ENCODE measurements around the gene CCDC30.

CCDC30 gene

GRCh38 chr1:42660907-42661500, 197.9 kb downstream of the CCDC30 start:
- in situ Hi-C loops (cut with HindIII; ENCODE audit: low pct_ligation_motif_present, low sequenced_read_pairs) = no loop called here
- Histone ChIP-seq H3K4me3 (ENCODE audit: low read depth, low read length) (no peak overlapping the region), H3K27ac (no peak overlapping the region), H3K36me3 (replicated peaks) (peaks cover 22% of the 10 kb centered on the region), H3K27me3 (replicated peaks) (no peaks in the 10 kb centered on the region)
- no peak for TF ChIP-seq CTCF (IDR thresholded peaks at IDR 0.05; ENCODE audit: low read depth, low read length, missing control alignments)
- DNase-seq = no peak

GRCh38 chr1:42669936-42670335, 206.8 kb downstream of the CCDC30 start:
- Histone ChIP-seq H3K4me3 (ENCODE audit: low read depth, low read length) (no peak overlapping the region), H3K27ac (no peak overlapping the region), H3K27me3 (replicated peaks) (no peaks in the 10 kb centered on the region), H3K36me3 (replicated peaks) (peaks cover 22% of the 10 kb centered on the region)
- DNase-seq = no peak
- no peak for TF ChIP-seq CTCF (IDR thresholded peaks at IDR 0.05; ENCODE audit: low read depth, low read length, missing control alignments)
- in situ Hi-C loops (cut with HindIII; ENCODE audit: low pct_ligation_motif_present, low sequenced_read_pairs) = no loop called here

- Histone ChIP-seq H3K27ac (no peak overlapping the region), H3K36me3 (replicated peaks) (peaks cover 17% of the 10 kb centered on the region), H3K27me3 (replicated peaks) (no peaks in the 10 kb centered on the region), H3K4me3 (ENCODE audit: low read depth, low read length) (no peak overlapping the region)
- no peak for DNase-seq
- no peak for TF ChIP-seq CTCF (IDR thresholded peaks at IDR 0.05; ENCODE audit: low read depth, low read length, missing control alignments)
- in situ Hi-C loops (cut with HindIII; ENCODE audit: low pct_ligation_motif_present, low sequenced_read_pairs) = no loop called here
These were observed 207.3 kb downstream of the CCDC30 start for GRCh38 chr1:42670425-42670824.

GRCh38 chr1:42674214-42674613, 211.1 kb downstream of the CCDC30 start:
- Histone ChIP-seq H3K36me3 (replicated peaks) (no peaks in the 10 kb centered on the region), H3K27ac (no peak overlapping the region), H3K27me3 (replicated peaks) (no peaks in the 10 kb centered on the region), H3K4me3 (ENCODE audit: low read depth, low read length) (no peak overlapping the region)
- DNase-seq = no peak
- in situ Hi-C loops (cut with HindIII; ENCODE audit: low pct_ligation_motif_present, low sequenced_read_pairs) = no loop called here
- TF ChIP-seq CTCF (IDR thresholded peaks at IDR 0.05; ENCODE audit: low read depth, low read length, missing control alignments) = no peak

- no peak for DNase-seq
- in situ Hi-C loops (cut with HindIII; ENCODE audit: low pct_ligation_motif_present, low sequenced_read_pairs) = no loop called here
- H3K27ac ChIP-seq = no peak overlapping the region
- no peaks in the 10 kb centered on the region for H3K36me3 ChIP-seq (replicated peaks)
- no peak for TF ChIP-seq CTCF (IDR thresholded peaks at IDR 0.05; ENCODE audit: low read depth, low read length, missing control alignments)
- H3K4me3 ChIP-seq (ENCODE audit: low read depth, low read length) = no peak overlapping the region
- no peaks in the 10 kb centered on the region for H3K27me3 ChIP-seq (replicated peaks)
These were observed 211.6 kb downstream of the CCDC30 start for GRCh38 chr1:42674682-42675081.

- Histone ChIP-seq H3K27me3 (replicated peaks) (no peaks in the 10 kb centered on the region), H3K4me3 (ENCODE audit: low read depth, low read length) (no peak overlapping the region), H3K27ac (no peak overlapping the region), H3K36me3 (replicated peaks) (no peaks in the 10 kb centered on the region)
- in situ Hi-C loops (cut with HindIII; ENCODE audit: low pct_ligation_motif_present, low sequenced_read_pairs) = no loop called here
- no peak for DNase-seq
- TF ChIP-seq CTCF (IDR thresholded peaks at IDR 0.05; ENCODE audit: low read depth, low read length, missing control alignments) = no peak
These were observed 212.4 kb downstream of the CCDC30 start for GRCh38 chr1:42675467-42675866.

Data from brain microvascular endothelial cell (primary cell).